DND-41 (cell line): ENCODE data around the gene TBCD.

Experiments
- CTCF ChIP-seq: IDR thresholded peaks from 2 replicates; pipeline ENCODE4 v1.5.1; 2012; ENCODE audit warnings: borderline replicate concordance, low read length, moderate library complexity, mild to moderate bottlenecking; ENCODE audit not compliant: poor library complexity, severe bottlenecking; ENCODE audit errors: extremely low read depth
- EZH2 ChIP-seq: IDR thresholded peaks from 3 replicates; pipeline ENCODE4 v1.6.1; 2012; ENCODE audit warnings: borderline replicate concordance, low read depth, mild to moderate bottlenecking, moderate library complexity, low read length, inconsistent platforms; ENCODE audit not compliant: severe bottlenecking

DNA sequence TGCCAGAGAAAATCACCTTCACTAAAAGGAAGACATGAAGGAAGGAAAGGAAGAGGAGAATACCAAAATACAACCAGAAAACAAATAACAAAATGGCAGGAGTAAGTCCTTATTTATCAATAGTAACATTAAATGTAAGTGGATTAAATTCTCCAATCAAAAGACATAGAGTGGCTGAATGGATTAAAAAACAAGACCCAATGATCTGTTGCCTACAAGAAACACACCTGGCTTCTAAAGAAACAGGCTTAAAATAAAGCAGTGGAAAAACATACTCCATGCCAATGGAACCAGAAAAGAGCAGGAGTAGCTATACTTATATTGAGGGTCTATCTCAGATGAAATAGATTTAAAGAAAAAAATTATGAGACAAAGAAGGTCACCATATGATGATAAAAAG is 241.1 kb downstream of the TBCD start:
- TF ChIP-seq CTCF (no peak), EZH2 (no peak)
